ENCODE results near the gene SLFNL1.

Gene SLFNL1

GRCh38 chr1:41015897-41016470 is 5.5 kb downstream of the SLFNL1 start:
- Histone ChIP-seq H3K4ac (ENCODE audit: low read length) (no peak overlapping the region), H4K8ac (ENCODE audit: low read depth, low read length) (no peak overlapping the region), H3K4me2 (ENCODE audit: insufficient read depth, low read length, poor library complexity, severe bottlenecking) (no peak overlapping the region), H2BK5ac (ENCODE audit: low read length) (no peak overlapping the region), H2AFZ (ENCODE audit: low read length) (no peak overlapping the region), H3K18ac (ENCODE audit: low read length) (no peak overlapping the region), H2BK120ac (ENCODE audit: low read depth, low read length) (no peak overlapping the region), H3K14ac (ENCODE audit: low read length) (no peak overlapping the region), H3K27me3 (ENCODE audit: control insufficient read depth in 3 of 3, insufficient read depth in 3 of 3, low read depth in 1 of 3, low read length in 3 of 3) (no peaks in the 10 kb centered on the region), H2BK12ac (ENCODE audit: low read length) (no peak overlapping the region), H3K79me1 (ENCODE audit: low read depth, low read length) (peaks cover under 1% of the 10 kb centered on the region), H3K9ac (ENCODE audit: low read depth, low read length, poor library complexity) (no peak overlapping the region), H3K23ac (ENCODE audit: low read depth, low read length, poor library complexity) (no peak overlapping the region), H3K4me3 (ENCODE audit: low read length in 2 of 2) (no peak overlapping the region), H3K36me3 (replicated peaks in 1 of 2; ENCODE audit: control insufficient read depth in 2 of 2, insufficient read depth in 2 of 2, low read length in 2 of 2) (peaks cover 29 to 87% of the 10 kb centered on the region in 2 donors), H3K27ac (replicated peaks; ENCODE audit: low read length) (no peak overlapping the region), H3K4me1 (ENCODE audit: control insufficient read depth in 2 of 2, insufficient read depth in 1 of 2, low read depth in 1 of 2, low read length in 2 of 2) (peaks cover 0 to under 1% of the 10 kb centered on the region in 2 donors), H3K9me3 (replicated peaks in 1 of 2; ENCODE audit: control insufficient read depth in 2 of 2, insufficient read depth in 1 of 2, low read depth in 1 of 2, low read length in 2 of 2) (no peaks in the 10 kb centered on the region), H2BK15ac (ENCODE audit: low read length) (no peak overlapping the region), H4K91ac (ENCODE audit: low read depth, low read length, poor library complexity) (no peak overlapping the region), H2AK5ac (ENCODE audit: low read depth, low read length) (no peak overlapping the region)
- no peak for DNase-seq (ENCODE audit: low spot score)
- WGBS, 2 donors (ENCODE audit: extremely low coverage in 2 of 2, insufficient read length in 2 of 2, insufficient replicate concordance in 1 of 2) = no CpG with 5 or more reads among the region's 13 CpGs

GRCh38 chr1:41015281-41015896 is 6.1 kb downstream of the SLFNL1 start:
- no CpG with 5 or more reads among the region's 5 CpGs for WGBS, 2 donors (ENCODE audit: extremely low coverage in 2 of 2, insufficient read length in 2 of 2, insufficient replicate concordance in 1 of 2)
- Histone ChIP-seq H2BK120ac (ENCODE audit: low read depth, low read length) (no peak overlapping the region), H2AK5ac (ENCODE audit: low read depth, low read length) (no peak overlapping the region), H3K18ac (ENCODE audit: low read length) (no peak overlapping the region), H3K14ac (ENCODE audit: low read length) (no peak overlapping the region), H3K4me1 (ENCODE audit: control insufficient read depth in 2 of 2, insufficient read depth in 1 of 2, low read depth in 1 of 2, low read length in 2 of 2) (no peaks in the 10 kb centered on the region), H2BK12ac (ENCODE audit: low read length) (no peak overlapping the region), H4K91ac (ENCODE audit: low read depth, low read length, poor library complexity) (no peak overlapping the region), H2BK15ac (ENCODE audit: low read length) (no peak overlapping the region), H4K8ac (ENCODE audit: low read depth, low read length) (no peak overlapping the region), H3K27ac (replicated peaks; ENCODE audit: low read length) (no peak overlapping the region), H3K36me3 (replicated peaks in 1 of 2; ENCODE audit: control insufficient read depth in 2 of 2, insufficient read depth in 2 of 2, low read length in 2 of 2) (peaks cover 34 to 93% of the 10 kb centered on the region in 2 donors), H3K9ac (ENCODE audit: low read depth, low read length, poor library complexity) (no peak overlapping the region), H2BK5ac (ENCODE audit: low read length) (no peak overlapping the region), H3K9me3 (replicated peaks in 1 of 2; ENCODE audit: control insufficient read depth in 2 of 2, insufficient read depth in 1 of 2, low read depth in 1 of 2, low read length in 2 of 2) (no peaks in the 10 kb centered on the region), H3K4me2 (ENCODE audit: insufficient read depth, low read length, poor library complexity, severe bottlenecking) (no peak overlapping the region), H3K4me3 (ENCODE audit: low read length in 2 of 2) (no peak overlapping the region), H3K27me3 (ENCODE audit: control insufficient read depth in 3 of 3, insufficient read depth in 3 of 3, low read depth in 1 of 3, low read length in 3 of 3) (no peaks in the 10 kb centered on the region), H2AFZ (ENCODE audit: low read length) (no peak overlapping the region), H3K23ac (ENCODE audit: low read depth, low read length, poor library complexity) (no peak overlapping the region), H3K79me1 (ENCODE audit: low read depth, low read length) (peaks cover 2% of the 10 kb centered on the region), H3K4ac (ENCODE audit: low read length) (no peak overlapping the region)
- no peak for DNase-seq (ENCODE audit: low spot score)

GRCh38 chr1:41014871-41015270 is 6.7 kb downstream of the SLFNL1 start:
- Histone ChIP-seq H3K27me3 (ENCODE audit: control insufficient read depth in 3 of 3, insufficient read depth in 3 of 3, low read depth in 1 of 3, low read length in 3 of 3) (no peaks in the 10 kb centered on the region), H2BK120ac (ENCODE audit: low read depth, low read length) (no peak overlapping the region), H3K4ac (ENCODE audit: low read length) (no peak overlapping the region), H3K9me3 (replicated peaks in 1 of 2; ENCODE audit: control insufficient read depth in 2 of 2, insufficient read depth in 1 of 2, low read depth in 1 of 2, low read length in 2 of 2) (no peaks in the 10 kb centered on the region), H2AK5ac (ENCODE audit: low read depth, low read length) (no peak overlapping the region), H2AFZ (ENCODE audit: low read length) (no peak overlapping the region), H3K4me1 (ENCODE audit: control insufficient read depth in 2 of 2, insufficient read depth in 1 of 2, low read depth in 1 of 2, low read length in 2 of 2) (no peaks in the 10 kb centered on the region), H3K36me3 (replicated peaks in 1 of 2; ENCODE audit: control insufficient read depth in 2 of 2, insufficient read depth in 2 of 2, low read length in 2 of 2) (peaks cover 38 to 96% of the 10 kb centered on the region in 2 donors), H4K8ac (ENCODE audit: low read depth, low read length) (no peak overlapping the region), H3K4me3 (ENCODE audit: low read length in 2 of 2) (no peak overlapping the region), H2BK15ac (ENCODE audit: low read length) (no peak overlapping the region), H3K18ac (ENCODE audit: low read length) (no peak overlapping the region), H3K23ac (ENCODE audit: low read depth, low read length, poor library complexity) (no peak overlapping the region), H2BK12ac (ENCODE audit: low read length) (no peak overlapping the region), H3K4me2 (ENCODE audit: insufficient read depth, low read length, poor library complexity, severe bottlenecking) (no peak overlapping the region), H3K27ac (replicated peaks; ENCODE audit: low read length) (no peak overlapping the region), H3K79me1 (ENCODE audit: low read depth, low read length) (peaks cover 2% of the 10 kb centered on the region), H2BK5ac (ENCODE audit: low read length) (no peak overlapping the region), H3K9ac (ENCODE audit: low read depth, low read length, poor library complexity) (no peak overlapping the region), H4K91ac (ENCODE audit: low read depth, low read length, poor library complexity) (no peak overlapping the region), H3K14ac (ENCODE audit: low read length) (no peak overlapping the region)
- no CpG with 5 or more reads among the region's 8 CpGs for WGBS, 2 donors (ENCODE audit: extremely low coverage in 2 of 2, insufficient read length in 2 of 2, insufficient replicate concordance in 1 of 2)
- no peak for DNase-seq (ENCODE audit: low spot score)

GRCh38 chr1:41013796-41014195 is 7.7 kb downstream of the SLFNL1 start:
- H3K9me3 ChIP-seq (replicated peaks in 1 of 2; ENCODE audit: control insufficient read depth in 2 of 2, insufficient read depth in 1 of 2, low read depth in 1 of 2, low read length in 2 of 2) = no peaks in the 10 kb centered on the region
- H3K27ac ChIP-seq (replicated peaks; ENCODE audit: low read length) = no peak overlapping the region

More at GRCh38 chr1:41013796-41014195, 7.7 kb downstream of the SLFNL1 start:
- no peak overlapping the region for H3K18ac ChIP-seq (ENCODE audit: low read length)
- H4K8ac ChIP-seq (ENCODE audit: low read depth, low read length) = no peak overlapping the region
- no peak overlapping the region for H3K14ac ChIP-seq (ENCODE audit: low read length)
- no peak overlapping the region for H3K4me3 ChIP-seq (ENCODE audit: low read length in 2 of 2)
- H2BK5ac ChIP-seq (ENCODE audit: low read length) = no peak overlapping the region
- peaks cover 2% of the 10 kb centered on the region for H3K79me1 ChIP-seq (ENCODE audit: low read depth, low read length)
- H3K9ac ChIP-seq (ENCODE audit: low read depth, low read length, poor library complexity) = no peak overlapping the region
- no peak overlapping the region for H3K4me2 ChIP-seq (ENCODE audit: insufficient read depth, low read length, poor library complexity, severe bottlenecking)
- no peak overlapping the region for H3K4ac ChIP-seq (ENCODE audit: low read length)
- no peak overlapping the region for H2AK5ac ChIP-seq (ENCODE audit: low read depth, low read length)
- no peak overlapping the region for H4K91ac ChIP-seq (ENCODE audit: low read depth, low read length, poor library complexity)
- H3K23ac ChIP-seq (ENCODE audit: low read depth, low read length, poor library complexity) = no peak overlapping the region
- H3K4me1 ChIP-seq (ENCODE audit: control insufficient read depth in 2 of 2, insufficient read depth in 1 of 2, low read depth in 1 of 2, low read length in 2 of 2) = no peaks in the 10 kb centered on the region
- no peak overlapping the region for H2BK120ac ChIP-seq (ENCODE audit: low read depth, low read length)
- no peak for DNase-seq (ENCODE audit: low spot score)
- WGBS, 2 donors (ENCODE audit: extremely low coverage in 2 of 2, insufficient read length in 2 of 2, insufficient replicate concordance in 1 of 2) = no CpG with 5 or more reads among the region's 7 CpGs
- H3K36me3 ChIP-seq (replicated peaks in 1 of 2; ENCODE audit: control insufficient read depth in 2 of 2, insufficient read depth in 2 of 2, low read length in 2 of 2) = peaks cover 44 to 96% of the 10 kb centered on the region in 2 donors
- no peak overlapping the region for H2BK12ac ChIP-seq (ENCODE audit: low read length)
- H3K27me3 ChIP-seq (ENCODE audit: control insufficient read depth in 3 of 3, insufficient read depth in 3 of 3, low read depth in 1 of 3, low read length in 3 of 3) = no peaks in the 10 kb centered on the region
- H2BK15ac ChIP-seq (ENCODE audit: low read length) = no peak overlapping the region
- no peak overlapping the region for H2AFZ ChIP-seq (ENCODE audit: low read length)

Data from neuronal stem cell (in vitro differentiated cells).